Tibial nerve (tissue), 4 donors: ENCODE data around the gene ENKD1. TPM values are rescaled to one million over a fixed set of nuclear protein-coding genes. Genes with fewer than 3 reads are reported as not detected.

ENCODE experiments used
- DNase-seq, 2 donors: peaks; one replicate each; pipeline ENCODE4 v3.0.0-alpha.2; 2019; ENCODE audit warnings: low spot score in 2 of 2
- H3K27ac ChIP-seq, 4 donors: fragments of 200-600 bp; sonication (generic) in 3 of 4; one replicate each; pipeline ENCODE4 v1.5.1; 2017 to 2019; ENCODE audit warnings: mild to moderate bottlenecking in 1 of 4
- H3K27me3 ChIP-seq, 2 donors: fragments of 200-600 bp; sonication (generic) in 1 of 2; one replicate each; pipeline versions ENCODE4 v1.5.1 to v1.6.0; 2017 to 2019
- H3K36me3 ChIP-seq, 3 donors: fragments of 200-600 bp; sonication (generic); one replicate each; pipeline ENCODE4 v1.5.1; 2018 to 2019
- H3K4me1 ChIP-seq, 4 donors: fragments of 200-600 bp; sonication (generic) in 3 of 4; one replicate each; pipeline ENCODE4 v1.5.1; 2017 to 2019
- H3K4me3 ChIP-seq, 4 donors: fragments of 200-600 bp; sonication (generic) in 3 of 4; one replicate each; pipeline ENCODE4 v1.5.1; 2017 to 2019; ENCODE audit warnings: mild to moderate bottlenecking in 1 of 4, moderate library complexity in 1 of 4
- H3K9me3 ChIP-seq, 4 donors: fragments of 200-600 bp; sonication (generic) in 3 of 4; one replicate each; pipeline ENCODE4 v1.5.1; 2017 to 2019
- EP300 ChIP-seq, 2 donors: sonication (generic); formaldehyde crosslinking; IDR thresholded peaks; one replicate each; pipeline ENCODE4 v1.6.1; 2017; ENCODE audit warnings: antibody characterized with exemption in 2 of 2, mild to moderate bottlenecking in 1 of 2
- POLR2A ChIP-seq, 2 donors: fragments of 450-650 bp; IDR thresholded peaks; one replicate each; pipeline ENCODE4 v1.6.1; 2017; ENCODE audit warnings: antibody characterized with exemption in 2 of 2, mild to moderate bottlenecking in 2 of 2, moderate library complexity in 2 of 2
- WGBS, 2 donors: methylation state at CpG; one replicate each; pipeline ENCODE4 v1.1.5; 2018; 5-methylcytosine and 5-hydroxymethylcytosine counted together
- total RNA-seq, 4 donors: library from RNA; depleted of rRNA; stranded (reverse); fragments of >200 nt; gene quantifications; one replicate each; pipeline ENCODE4 v1.1.0, GENCODE V29; 2016
- TF ChIP-seq, protein P1 (sequence below), 5 experiments: fragments of 200-600 bp in 3 of 5; fragments of 450-650 bp in 2 of 5; sonication (generic) in 3 of 5; IDR thresholded peaks; one replicate each; pipeline ENCODE4 v1.5.1; 2016 to 2019; ENCODE audit warnings: antibody characterized with exemption in 5 of 5, mild to moderate bottlenecking in 3 of 5, moderate library complexity in 2 of 5

ENKD1 gene
- total RNA-seq, 4 donors from 2014 or later: 32.6 to 53.8 (median 45.6) TPM

DNA sequence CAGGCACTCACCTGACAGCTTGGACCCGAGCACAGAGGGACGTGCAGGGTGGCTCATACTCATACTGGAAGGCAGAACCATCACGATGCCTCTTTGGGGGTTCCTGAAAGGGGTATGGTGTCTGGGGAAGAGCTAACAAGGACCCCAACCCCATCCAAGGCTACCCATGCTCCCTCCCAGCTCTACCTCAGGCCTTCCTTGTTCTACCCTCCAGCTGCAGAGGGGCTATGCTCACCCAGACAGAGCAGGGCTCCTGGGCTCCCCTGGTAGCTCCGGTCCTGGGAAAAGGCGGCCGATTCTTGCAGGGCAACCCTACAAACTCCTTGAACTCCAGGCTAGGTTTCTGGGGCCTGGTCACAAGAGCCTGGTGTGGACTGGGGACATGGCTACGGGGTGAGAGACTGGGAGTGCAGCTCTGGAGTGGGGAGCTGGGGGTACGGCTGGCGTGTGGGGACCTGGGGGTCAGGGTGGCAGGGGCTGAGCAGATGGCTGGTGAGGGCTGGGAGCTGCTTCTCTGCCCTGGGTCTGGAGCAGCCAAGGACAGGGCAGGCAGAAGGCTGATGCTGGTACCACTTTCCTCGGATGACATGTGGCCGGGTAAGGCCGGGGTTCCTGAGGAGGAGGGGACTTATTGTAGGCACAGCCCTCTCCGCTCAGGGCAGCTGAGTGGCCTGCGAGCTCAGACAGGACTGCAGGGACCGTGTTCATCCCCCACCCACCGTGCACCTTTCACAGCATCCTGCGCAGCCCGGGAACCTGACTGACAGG lies 8.6 kb downstream of the ENKD1 start:
- no peaks in the 10 kb centered on the region for H3K9me3 ChIP-seq
- 91 to 94% methylated on average over 17 to 18 of the region's 18 CpGs for WGBS, 2 donors

DNA sequence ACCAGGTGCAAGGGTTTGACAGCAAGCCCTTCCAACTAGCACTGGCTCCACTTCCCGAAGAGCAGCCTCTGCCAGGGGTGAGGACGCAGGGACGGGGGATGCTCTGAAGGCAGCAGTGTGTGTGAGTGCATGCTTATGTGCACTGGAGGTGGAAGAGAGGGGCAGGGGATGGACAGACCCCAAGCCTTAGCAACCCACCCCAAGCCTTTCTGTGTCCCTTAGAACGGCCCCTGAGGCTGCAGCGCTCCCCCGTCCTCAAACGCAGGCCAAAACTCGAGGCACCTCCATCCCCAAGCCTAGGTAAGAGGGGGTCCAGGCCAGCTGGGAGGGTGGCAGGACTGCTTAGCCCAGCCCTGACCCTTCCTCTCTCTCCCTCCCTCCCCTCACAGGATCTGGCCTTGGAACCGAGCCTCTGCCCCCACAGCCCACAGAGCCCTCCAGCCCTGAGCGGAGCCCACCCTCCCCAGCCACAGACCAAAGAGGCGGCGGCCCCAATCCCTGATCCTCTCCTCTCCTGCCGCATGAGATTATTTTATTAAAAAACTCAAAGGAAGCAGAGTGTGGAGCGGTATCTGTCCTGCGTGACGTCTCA lies 9.4 kb downstream of the ENKD1 start:
- H3K4me3 ChIP-seq: no peak overlapping the region
- TF ChIP-seq POLR2A (IDR thresholded peaks at IDR 0.05) (no peak), EP300 (IDR thresholded peaks at IDR 0.05) (no peak)
- TF ChIP-seq, protein P1, sequence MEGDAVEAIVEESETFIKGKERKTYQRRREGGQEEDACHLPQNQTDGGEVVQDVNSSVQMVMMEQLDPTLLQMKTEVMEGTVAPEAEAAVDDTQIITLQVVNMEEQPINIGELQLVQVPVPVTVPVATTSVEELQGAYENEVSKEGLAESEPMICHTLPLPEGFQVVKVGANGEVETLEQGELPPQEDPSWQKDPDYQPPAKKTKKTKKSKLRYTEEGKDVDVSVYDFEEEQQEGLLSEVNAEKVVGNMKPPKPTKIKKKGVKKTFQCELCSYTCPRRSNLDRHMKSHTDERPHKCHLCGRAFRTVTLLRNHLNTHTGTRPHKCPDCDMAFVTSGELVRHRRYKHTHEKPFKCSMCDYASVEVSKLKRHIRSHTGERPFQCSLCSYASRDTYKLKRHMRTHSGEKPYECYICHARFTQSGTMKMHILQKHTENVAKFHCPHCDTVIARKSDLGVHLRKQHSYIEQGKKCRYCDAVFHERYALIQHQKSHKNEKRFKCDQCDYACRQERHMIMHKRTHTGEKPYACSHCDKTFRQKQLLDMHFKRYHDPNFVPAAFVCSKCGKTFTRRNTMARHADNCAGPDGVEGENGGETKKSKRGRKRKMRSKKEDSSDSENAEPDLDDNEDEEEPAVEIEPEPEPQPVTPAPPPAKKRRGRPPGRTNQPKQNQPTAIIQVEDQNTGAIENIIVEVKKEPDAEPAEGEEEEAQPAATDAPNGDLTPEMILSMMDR (IDR thresholded peaks at IDR 0.05): no peak
- WGBS, 2 donors: 88 to 94% methylated on average over 16 of the region's 16 CpGs

More for the DNA sequence above, 8.6 kb downstream of the ENKD1 start:
- Histone ChIP-seq H3K36me3 (peaks cover 0 to 31% (median 0%) of the 10 kb centered on the region in 3 donors), H3K4me3 (no peak overlapping the region), H3K27me3 (peaks cover 0 to 22% of the 10 kb centered on the region in 2 donors), H3K27ac (no peak overlapping the region), H3K4me1 (peaks cover 0 to 38% (median 23%) of the 10 kb centered on the region in 4 donors)
- DNase-seq: no peak
- no peak for TF ChIP-seq EP300 (IDR thresholded peaks at IDR 0.05)

DNA sequence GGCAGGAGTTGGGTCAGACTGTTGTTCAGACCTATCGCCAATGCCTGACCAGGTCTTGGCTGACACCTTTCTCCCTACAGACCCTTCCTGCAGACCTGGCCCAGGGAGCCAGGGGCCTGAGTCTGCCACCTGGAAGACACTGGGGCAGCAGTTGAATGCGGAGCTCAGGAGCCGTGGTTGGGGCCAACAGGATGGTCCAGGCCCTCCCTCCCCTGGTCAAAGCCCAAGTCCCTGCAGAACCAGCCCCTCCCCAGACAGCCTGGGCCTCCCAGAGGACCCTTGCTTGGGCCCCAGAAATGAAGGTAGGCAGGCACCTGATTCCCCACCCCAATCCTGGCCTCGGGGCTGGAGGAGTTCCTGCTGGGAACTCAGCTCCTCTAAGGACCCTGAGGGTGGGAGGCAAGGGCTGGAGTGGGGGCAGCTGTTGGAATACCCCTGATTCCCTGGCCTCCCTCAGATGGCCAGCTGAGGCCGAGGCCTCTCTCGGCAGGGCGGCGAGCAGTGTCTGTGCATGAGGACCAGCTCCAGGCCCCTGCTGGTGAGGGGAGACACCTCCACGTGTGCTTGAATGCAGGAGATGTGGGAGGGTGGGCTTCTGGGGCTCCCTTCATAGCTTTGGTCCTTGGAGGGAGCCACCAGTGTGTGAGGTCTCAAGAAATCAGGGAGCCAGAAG lies 10.1 kb downstream of the ENKD1 start:
- Histone ChIP-seq H3K4me3 (no peak overlapping the region), H3K36me3 (peaks cover 0 to 20% (median 0%) of the 10 kb centered on the region in 3 donors), H3K27ac (no peak overlapping the region), H3K27me3 (peaks cover 0 to 33% of the 10 kb centered on the region in 2 donors), H3K4me1 (peaks cover 0 to 39% (median 22%) of the 10 kb centered on the region in 4 donors), H3K9me3 (no peaks in the 10 kb centered on the region)
- WGBS, 2 donors: 59 to 78% methylated on average over 7 to 8 of the region's 9 CpGs
- DNase-seq: no peak
- TF ChIP-seq, protein P1 (IDR thresholded peaks at IDR 0.05): no peak
- no peak for TF ChIP-seq EP300 (IDR thresholded peaks at IDR 0.05)
- no peak for TF ChIP-seq POLR2A (IDR thresholded peaks at IDR 0.05)

More for the DNA sequence above, 9.4 kb downstream of the ENKD1 start:
- H3K36me3 ChIP-seq: peaks cover 0 to 23% (median 0%) of the 10 kb centered on the region in 3 donors
- peaks cover 0 to 27% of the 10 kb centered on the region in 2 donors for H3K27me3 ChIP-seq
- H3K27ac ChIP-seq: no peak overlapping the region
- H3K4me1 ChIP-seq: peaks cover 0 to 44% (median 23%) of the 10 kb centered on the region in 4 donors
- H3K9me3 ChIP-seq: no peaks in the 10 kb centered on the region
- DNase-seq: no peak

DNA sequence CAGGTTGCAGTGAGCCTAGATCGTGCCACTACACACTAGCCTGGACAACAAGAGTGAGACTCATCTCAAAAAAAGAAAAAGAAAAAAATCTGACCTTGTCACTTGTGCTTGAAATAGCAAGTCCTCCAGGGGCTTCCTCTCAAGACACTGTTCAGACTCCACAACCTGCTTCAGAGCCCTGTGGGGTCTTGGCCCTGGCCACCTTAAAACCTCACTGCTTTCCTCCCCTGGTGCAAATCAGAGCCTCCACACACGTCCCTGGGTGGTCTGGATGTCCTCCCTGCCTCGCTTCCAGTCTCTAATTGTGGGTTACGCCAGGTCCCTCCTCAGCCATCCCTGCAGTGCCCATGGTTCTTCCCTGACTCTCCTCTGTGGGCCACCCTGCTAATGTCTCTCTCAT lies 11.2 kb downstream of the ENKD1 start:
- no peak overlapping the region for H3K4me3 ChIP-seq
- peaks cover 0 to 20% (median 0%) of the 10 kb centered on the region in 3 donors for H3K36me3 ChIP-seq
- no peaks in the 10 kb centered on the region for H3K9me3 ChIP-seq
- H3K27ac ChIP-seq: no peak overlapping the region
- 55 to 59% methylated on average over 4 of the region's 4 CpGs for WGBS, 2 donors
- peaks cover 0 to 44% of the 10 kb centered on the region in 2 donors for H3K27me3 ChIP-seq
- TF ChIP-seq, protein P1 (IDR thresholded peaks at IDR 0.05): no peak
- no peak for TF ChIP-seq POLR2A (IDR thresholded peaks at IDR 0.05)
- TF ChIP-seq EP300 (IDR thresholded peaks at IDR 0.05): no peak
- no peak for DNase-seq
- peaks cover 0 to 32% (median 17%) of the 10 kb centered on the region in 4 donors for H3K4me1 ChIP-seq

DNA sequence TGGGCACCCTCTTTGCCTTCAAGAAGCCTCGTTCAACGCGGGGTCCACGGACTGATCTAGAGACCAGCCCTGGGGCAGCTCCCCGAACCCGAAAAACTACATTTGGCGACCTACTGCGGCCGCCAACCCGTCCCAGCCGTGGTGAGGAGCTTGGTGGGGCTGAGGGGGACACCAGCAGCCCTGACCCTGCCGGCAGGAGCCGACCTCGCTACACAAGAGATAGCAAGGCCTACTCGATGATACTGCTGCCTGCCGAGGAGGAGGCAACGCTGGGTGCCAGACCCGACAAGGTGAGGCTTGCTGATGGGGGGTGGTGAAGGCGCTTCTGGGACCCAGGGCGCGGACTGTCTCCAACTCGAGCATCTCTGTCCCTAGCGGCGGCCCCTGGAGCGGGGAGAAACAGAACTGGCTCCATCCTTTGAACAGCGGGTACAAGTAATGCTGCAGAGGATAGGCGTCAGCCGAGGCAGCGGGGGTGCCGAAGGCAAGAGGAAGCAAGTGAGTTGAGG lies 12.1 kb downstream of the ENKD1 start:
- Histone ChIP-seq H3K27ac (no peak overlapping the region), H3K4me1 (peaks cover 0 to 37% (median 15%) of the 10 kb centered on the region in 4 donors), H3K9me3 (no peaks in the 10 kb centered on the region), H3K27me3 (peaks cover 0 to 53% of the 10 kb centered on the region in 2 donors), H3K4me3 (no peak overlapping the region), H3K36me3 (peaks cover 0 to 20% (median 0%) of the 10 kb centered on the region in 3 donors)
- TF ChIP-seq, protein P1 (IDR thresholded peaks at IDR 0.05): no peak
- TF ChIP-seq POLR2A (IDR thresholded peaks at IDR 0.05) (no peak), EP300 (IDR thresholded peaks at IDR 0.05) (no peak)
- 61 to 63% methylated on average over 28 to 30 of the region's 30 CpGs for WGBS, 2 donors
- no peak for DNase-seq
